Dermis blood vessel endothelial cell (primary cell): Measurements from ENCODE around the gene RDH5. TPM values are rescaled to one million over a fixed set of nuclear protein-coding genes. Genes with fewer than 3 reads are reported as not detected.

Experiments used
- DNase-seq: peaks from one replicate; pipeline ENCODE4 v3.0.0; 2010
- total RNA-seq: library from RNA; depleted of rRNA; stranded (reverse); fragments of >200 nt; gene quantifications from 2 replicates; pipeline ENCODE4 v1.2.3, GENCODE V29; 2014

Gene RDH5, protein sequence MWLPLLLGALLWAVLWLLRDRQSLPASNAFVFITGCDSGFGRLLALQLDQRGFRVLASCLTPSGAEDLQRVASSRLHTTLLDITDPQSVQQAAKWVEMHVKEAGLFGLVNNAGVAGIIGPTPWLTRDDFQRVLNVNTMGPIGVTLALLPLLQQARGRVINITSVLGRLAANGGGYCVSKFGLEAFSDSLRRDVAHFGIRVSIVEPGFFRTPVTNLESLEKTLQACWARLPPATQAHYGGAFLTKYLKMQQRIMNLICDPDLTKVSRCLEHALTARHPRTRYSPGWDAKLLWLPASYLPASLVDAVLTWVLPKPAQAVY
- 0.74 and 2.2 TPM in 2 replicates for total RNA-seq

DNA sequence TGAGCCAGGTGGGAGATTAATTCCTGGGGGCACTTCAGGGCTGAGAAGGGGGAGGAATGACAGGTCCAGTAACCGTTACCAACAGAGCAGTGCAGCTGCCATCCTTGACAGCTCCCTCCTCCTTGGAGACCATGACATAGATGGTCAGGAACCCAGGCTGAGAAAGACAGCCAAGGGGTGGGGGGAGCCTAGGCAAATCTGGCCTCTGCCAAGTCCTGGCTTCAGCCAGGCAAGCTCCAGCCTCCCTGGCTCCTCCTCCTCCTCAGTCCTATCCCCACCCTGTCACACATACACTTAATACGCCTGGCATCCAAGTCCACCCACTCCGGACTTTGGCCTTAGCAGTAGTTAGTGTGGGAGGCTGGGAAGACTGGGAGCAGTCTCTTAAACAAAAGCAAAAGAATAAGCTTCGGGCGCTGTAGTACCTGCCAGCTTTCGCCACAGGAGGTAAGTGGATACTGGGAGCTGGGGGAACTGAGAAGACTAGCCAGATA is at the start of gene RDH5:
Gene RDH5 (plus strand): TSS at position 323 of the 494 bp plus-strand sequence. CDS start 792 bp downstream, outside the sequence.
- DNase-seq = no peak

DNA sequence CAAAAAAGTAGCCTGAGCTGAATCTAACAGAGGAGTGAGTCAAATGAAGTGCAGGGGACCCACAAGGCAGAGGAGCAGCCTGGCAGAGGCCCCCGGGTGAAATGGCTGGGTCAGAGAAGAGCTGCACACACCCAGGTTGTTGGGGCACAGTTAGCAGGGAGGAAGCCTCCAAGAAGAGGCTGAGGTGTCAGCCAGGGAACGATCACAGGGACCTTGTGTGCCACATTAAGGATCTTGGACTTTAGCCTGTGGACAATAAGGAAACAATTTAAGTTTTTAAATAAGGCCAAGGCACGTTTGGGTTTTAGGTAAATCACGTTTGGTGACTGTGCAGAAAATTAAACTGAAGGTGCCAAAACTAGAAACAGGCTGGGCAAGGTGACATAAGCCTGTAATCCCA is 48.4 kb upstream of the RDH5 start:
- no peak for DNase-seq

DNA sequence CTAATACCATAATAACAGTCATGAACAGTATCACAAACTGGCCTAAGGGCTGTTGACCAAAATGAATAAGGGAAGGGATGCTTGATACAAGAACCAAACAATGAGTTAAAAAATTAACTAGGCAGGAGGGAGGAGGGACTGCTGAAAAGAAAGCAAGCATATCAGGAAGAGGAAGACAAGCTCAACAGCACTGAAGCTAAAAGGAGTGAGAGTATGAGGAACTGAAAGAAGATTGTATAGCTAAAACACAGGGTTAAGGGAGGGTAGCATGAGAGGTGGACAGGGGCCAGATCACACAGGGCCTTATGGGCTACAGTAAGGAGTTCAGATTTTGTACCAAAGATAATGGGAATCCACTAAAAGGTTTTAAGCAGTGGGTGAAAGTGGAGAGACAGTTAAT is 46.6 kb upstream of the RDH5 start:
- DNase-seq = no peak

DNA sequence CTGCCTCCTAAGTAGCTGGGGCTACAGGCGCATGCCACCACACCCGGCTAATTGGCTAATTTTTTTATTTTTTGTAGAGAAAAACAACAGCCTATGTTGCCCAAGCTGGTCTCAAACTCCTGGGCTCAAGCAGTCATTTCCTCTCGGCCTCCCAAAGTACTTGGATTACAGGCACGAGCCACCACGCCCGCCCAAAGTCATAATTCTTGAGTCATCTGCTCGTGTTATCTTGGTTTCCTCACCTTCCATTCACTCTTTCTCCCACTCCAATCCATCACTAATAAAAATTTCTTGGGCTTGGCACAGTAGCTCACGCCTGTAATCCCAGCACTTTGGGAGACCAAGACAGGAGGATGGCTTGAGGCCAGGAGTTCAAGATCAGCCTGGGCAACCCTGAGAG is 44.5 kb upstream of the RDH5 start:
- no peak for DNase-seq

DNA sequence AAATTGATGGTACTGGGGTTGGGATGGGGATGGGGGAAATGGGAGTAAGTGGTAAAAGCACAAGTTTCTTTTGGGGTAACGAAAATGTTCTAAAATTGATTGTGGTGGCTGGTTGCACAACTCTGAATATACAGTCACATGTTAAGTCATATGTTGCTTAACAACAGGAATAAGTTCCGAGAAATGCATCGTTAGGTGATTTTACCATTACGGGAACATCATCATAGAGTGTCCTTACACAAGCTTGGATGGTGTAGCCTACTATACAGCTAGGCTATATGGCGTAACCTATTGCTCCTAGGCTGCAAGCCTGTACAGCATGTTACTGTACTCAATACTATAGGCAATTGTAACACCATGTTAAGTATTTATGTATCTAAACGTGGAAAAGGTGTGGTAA is 43.5 kb upstream of the RDH5 start:
- DNase-seq = no peak

DNA sequence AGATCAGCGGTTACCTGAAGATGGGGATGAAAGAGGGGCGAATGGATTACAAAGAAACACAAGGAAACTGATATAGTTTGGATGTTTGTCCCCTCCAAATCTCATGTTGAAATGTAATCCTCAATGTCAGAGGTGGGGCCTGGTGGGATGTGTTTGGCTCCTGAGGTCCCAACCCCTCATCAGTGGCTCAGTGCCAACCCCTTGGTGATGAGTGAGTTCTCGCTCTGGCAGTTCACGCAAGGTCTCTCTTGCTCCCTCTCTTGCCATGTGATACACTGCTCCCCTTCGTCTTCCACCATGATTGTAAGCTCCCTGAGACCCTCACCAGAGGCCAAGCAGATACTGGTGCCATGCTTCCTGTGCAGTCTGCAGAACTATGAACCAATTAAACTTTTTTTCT is 40.5 kb upstream of the RDH5 start:
- DNase-seq = no peak

DNA sequence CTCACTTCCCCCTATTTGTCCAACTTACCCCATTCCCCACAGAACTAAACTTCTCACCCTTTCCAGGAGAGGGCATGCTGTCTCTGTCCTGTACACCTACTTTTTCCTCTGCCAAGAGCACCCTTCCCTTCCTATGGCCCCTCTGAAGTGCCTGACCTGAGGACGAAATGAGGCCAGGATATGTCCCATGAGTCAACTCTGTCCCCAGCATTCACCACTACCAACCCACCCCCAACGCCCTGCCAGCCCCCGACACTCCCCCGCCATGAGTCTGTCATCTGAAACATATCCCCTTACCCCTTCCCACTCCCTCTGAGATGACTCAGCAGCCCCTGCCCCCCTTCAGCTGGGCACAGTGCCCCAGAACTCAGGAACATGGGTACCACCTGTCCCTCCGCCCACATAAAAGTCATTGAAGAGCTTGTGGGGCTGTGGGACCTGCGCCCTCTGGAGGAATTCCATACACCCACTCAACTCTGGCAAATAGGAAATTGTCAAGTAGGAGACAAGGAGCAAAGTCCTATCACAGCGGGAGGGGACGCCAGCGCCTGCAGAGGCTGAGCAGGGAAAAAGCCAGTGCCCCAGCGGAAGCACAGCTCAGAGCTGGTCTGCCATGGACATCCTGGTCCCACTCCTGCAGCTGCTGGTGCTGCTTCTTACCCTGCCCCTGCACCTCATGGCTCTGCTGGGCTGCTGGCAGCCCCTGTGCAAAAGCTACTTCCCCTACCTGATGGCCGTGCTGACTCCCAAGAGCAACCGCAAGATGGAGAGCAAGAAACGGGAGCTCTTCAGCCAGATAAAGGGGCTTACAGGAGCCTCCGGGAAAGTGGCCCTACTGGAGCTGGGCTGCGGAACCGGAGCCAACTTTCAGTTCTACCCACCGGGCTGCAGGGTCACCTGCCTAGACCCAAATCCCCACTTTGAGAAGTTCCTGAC is 38.8 kb upstream of the RDH5 start:
- peak; percentile 63 for DNase-seq

DNA sequence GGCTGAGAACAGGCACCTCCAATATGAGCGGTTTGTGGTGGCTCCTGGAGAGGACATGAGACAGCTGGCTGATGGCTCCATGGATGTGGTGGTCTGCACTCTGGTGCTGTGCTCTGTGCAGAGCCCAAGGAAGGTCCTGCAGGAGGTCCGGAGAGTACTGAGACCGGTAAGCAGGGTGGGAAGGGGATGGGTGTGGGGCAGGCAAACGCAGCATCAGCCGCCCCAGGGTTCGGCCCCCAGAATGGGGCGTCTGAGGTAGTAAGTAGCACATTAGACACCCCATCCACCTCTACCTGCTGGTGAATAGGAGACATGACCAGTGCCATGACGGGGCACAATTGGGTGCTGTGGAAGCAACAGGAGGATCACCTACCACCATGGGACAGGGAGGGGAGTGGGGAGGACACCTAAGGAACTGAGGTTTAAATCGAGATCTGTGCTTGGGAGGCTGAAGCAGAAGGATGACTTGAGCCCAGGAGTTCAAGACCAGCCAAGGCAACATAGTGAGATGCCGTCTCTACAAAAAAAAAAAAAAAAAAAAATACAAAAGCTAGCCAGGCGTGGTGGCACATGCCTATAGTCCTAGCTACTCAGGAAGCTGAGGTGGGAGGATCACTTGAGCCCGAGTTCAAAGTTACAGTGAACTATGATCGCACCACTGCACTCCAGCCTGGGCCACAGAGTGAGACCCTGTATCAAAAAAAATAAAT is 38.0 kb upstream of the RDH5 start:
- no peak for DNase-seq

DNA sequence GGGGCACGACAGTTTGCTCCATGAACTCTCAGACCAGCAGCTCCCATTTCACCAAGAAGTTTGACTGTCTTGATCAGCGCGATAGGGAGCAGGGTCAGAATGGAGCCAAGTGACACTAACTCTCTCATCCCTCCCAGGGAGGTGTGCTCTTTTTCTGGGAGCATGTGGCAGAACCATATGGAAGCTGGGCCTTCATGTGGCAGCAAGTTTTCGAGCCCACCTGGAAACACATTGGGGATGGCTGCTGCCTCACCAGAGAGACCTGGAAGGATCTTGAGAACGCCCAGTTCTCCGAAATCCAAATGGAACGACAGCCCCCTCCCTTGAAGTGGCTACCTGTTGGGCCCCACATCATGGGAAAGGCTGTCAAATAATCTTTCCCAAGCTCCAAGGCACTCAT is 36.5 kb upstream of the RDH5 start:
- DNase-seq = no peak

DNA sequence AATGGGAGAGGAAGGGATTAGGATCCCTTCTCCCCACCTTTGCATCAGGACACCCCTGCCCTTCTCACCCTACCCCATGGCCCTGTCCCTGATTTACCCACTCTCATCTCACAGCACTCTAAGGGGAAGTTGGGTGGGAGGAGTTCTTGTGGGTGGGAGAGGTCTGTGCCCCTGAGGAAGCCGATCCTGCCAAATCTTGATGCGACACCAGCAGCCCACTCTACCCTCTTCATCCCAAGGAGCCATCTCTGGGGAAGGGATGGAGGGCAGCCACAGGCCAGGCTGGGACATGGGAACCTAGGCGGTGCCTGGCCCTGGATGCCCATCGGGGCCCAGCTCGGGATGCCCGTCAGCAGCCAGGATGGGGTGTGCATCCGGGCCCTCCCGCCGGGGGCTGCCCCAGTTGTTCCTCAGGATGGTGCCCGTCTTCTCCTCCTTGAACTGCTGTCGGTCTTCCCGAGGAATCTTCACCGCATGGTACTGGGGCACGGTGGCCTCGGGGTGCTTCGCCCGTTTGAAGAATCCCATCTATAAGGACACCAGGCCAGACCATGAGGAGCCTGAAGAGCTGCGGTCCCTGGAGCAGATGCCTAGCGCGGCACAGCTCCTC is 35.3 kb upstream of the RDH5 start:
- DNase-seq = no peak

DNA sequence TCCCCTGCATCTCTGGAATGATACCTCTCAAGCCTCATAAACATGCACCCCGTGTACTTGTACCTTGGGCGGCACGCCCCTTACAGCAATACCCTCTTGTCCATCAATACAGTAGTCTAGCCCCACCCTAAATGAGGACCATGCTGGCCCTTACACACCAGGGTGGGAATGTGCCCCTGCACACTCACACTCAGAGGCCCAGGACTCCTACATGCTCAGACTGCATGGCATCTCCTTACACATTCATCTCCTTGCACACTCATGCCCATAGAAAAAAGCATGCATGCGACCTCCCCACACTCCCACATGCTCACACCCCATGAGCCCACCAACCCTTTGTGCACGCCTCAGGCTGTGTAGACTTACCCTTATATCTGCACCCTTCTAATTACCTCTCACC is 34.5 kb upstream of the RDH5 start:
- DNase-seq = no peak

DNA sequence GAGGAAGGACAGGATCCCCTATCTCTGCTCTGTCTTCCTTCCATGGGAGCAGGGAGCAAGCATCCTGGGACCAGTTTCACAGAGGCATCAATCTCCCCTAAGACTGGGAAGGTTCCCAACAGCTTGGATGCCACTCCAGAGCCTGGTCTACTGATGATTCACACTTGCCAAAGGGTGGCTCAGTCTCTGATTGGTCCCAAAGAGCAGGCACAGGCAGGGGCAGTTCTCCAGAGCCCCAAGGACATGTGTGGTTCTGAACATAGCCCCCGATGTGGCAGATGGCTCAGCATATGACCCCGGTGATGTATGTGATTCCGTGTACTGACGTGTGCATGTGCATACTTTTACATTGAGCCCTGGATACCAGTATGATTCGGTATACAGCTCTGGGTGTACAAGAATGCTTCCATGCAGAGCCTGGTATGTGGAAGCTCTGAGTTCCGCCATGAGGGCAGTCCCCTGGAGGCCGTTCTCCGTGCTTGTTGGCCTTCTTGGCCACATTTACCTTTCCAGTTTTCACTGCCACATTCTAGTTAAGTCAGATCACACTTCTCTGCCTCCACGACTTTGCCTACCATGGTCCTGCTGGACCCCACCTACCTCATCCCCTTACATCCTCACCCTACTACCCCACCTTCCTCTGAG is 33.7 kb upstream of the RDH5 start:
- no peak for DNase-seq

DNA sequence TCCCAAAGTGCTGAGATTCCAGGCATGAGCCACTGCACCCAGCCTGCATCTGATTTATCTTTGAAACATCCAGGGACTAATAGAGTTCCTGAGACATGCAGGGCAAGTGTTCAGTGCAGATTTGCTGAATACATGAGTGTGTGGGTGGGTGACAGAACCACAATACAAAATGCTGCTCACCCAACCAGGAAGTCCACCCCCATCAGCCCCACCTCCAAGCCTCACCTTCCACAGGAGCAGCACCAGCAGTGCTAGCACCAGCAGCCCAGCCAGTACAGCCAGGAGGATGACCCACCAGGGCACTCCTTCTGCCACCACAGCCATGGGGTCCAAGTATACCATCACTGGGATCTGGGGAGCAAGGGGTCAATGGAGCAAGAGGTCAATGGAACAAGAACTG is 32.4 kb upstream of the RDH5 start:
- no peak for DNase-seq

DNA sequence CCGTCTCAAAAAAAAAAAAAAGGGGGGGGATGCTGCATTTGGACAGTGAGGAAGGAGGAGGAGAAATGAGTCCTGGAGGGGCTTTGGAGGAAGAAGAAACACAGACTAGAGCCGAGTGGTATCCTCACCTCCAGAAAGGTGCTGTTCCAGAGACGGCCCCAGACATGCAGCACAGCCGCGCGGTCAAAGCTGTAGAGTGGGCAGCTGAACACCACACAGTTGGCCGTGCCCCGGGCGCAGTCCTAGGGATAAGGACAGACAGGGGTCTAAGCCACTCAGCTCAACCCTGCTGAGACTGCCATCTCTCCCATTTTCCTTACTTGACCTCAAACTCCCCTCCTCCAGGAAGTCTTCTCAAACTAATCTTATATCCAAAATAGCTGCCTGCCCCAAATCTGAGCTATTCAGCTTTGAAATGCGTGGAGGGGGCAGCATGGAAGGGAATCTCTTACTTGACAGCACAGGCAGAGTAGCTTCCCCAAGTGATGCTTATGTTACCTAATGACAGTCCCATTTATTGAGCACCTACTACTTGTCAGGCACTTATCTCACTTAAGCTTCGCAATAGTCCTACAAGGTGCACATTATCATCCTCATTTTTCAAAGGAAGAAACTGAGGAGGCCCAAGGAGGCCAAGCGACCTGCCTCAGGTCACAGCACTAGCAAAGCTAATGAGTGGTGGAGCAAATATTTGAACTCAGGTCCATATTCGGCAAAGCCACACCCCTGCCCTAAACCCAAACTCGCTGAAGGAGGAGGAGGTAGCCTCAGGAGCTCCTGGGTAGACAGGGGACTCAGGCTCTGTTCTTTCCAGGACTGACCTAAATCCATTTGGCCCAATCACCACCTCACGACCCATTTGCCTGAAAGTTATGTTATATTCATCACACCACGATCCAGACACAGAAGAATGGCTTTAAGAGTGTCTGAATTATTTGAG is 31.2 kb upstream of the RDH5 start:
- DNase-seq = no peak

DNA sequence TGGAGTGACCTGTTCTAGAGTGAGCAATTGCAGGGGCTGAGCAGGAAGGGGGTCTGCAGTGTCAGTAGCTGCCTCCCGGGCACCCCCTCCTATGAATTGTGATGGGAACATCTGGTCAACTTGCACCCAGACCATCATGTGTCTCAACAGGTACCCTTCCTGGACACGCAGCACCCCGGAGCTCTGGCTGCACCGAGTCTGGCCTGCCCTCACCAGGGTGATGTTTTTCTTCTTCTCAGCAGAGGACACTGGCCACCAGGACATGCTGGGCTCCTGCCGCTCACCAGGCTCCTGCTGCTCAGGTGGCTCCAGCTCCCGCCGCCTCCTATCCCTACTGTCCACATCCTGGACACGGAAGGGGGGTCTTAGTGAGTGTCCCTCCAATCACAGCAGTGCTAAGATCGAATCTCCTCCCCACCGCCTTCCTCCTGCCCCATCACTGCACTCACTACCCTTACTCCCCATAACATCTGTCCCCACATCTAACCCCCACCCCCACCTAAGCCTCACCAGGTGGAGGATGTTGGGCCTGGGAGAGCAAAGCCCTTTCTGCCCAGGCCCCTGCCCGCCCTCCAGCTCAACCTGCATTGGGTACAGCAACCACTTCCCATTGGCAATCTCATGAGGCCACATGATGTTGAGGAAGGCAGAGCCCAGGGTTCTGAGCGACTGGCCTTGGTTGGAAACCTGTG is 27.4 kb upstream of the RDH5 start:
- DNase-seq = no peak

DNA sequence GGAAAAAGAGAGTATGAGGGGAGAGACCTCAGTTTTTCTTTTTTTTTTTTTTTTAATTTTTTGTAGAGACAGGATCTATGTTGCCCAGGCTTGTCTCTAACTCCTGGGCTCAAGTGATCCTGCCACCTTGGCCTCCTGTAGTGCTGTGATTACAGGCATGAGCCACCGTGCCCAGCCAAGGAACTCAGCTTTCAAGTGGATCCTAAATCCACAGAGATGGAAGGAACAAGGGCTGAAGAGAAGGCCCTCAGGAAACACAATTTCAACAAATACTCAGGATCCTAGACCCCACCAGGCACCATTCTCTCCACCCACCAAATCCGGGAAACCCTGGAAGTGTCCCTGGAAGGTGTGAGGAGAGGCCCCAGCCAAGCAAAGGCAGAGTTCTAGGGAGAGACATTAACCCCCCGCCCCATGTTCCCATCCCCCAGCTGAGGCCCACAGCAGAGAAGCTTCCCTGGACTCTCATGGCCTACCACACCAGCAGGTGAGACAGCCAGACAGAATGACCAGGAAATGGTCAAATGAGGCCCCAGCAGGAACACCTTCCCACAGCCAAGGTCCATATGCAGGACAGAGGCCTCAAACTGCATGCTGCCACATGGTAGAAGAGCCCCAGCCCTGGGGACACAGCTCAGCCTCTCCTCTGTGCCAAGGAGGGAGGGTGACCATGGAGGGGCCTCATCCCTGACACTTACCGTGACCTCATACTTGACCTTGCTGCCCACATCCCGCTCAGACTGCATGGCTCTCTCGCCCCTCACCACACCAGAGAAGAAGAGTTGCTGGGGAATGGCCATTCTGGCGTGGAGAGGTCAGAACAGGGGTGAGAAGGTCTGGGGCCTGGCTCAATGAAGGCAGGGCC is 26.6 kb upstream of the RDH5 start:
- DNase-seq = no peak

DNA sequence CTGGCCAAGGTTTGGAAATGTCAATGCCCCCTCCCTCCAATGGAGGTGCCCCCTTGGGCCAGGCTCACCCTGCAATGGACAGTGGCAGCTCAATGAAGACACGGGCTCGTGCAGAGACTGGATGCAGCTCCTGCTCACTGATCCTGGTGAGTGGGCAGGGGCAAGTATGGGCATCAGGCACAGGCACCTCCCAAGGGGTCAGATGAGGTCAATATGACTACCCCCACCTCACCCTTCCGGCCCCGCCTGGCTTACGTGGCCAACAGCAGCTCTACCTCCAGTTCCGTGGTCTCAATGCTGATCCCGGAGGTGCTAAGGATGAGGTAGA is 26.0 kb upstream of the RDH5 start:
- no peak for DNase-seq

DNA sequence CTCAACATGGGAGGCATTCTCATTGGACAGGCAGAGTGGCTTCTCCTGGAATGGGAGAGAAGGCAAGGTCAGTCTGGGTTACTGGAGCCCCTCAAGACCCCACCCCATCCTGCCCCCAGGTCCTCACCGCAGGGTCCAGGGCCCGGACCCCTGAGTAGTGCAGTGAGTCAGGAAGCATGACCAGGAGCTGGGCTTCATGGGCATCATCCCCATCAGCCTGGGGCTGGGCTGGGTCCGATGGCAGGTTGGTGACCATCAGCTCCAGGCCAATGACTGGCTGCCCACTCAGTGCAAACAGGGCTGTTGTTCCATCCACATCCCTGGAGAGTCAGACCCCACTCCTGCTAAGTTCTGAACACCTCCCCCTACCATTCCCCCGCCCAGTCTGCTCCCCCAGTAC is 25.5 kb upstream of the RDH5 start:
- DNase-seq = no peak

DNA sequence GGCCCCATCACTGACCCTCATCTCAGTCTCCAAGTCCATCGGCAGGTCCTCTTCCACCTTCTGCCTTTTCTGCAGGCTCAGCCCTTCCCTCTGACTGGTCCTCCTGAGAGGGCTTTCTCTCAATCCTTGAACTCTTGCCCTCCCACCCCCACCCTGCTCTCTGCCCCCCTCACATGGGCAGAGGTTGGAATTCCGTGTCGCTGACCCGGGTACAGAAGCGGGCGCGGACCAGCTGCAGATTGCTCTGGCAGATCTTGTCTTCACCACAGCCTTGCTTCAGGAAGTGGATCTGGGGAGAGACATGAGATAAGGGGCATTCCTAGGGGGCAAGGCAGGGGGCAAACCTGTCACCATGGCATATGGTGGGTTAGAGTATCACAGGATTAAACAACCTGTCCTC is 24.8 kb upstream of the RDH5 start:
- no peak for DNase-seq

DNA sequence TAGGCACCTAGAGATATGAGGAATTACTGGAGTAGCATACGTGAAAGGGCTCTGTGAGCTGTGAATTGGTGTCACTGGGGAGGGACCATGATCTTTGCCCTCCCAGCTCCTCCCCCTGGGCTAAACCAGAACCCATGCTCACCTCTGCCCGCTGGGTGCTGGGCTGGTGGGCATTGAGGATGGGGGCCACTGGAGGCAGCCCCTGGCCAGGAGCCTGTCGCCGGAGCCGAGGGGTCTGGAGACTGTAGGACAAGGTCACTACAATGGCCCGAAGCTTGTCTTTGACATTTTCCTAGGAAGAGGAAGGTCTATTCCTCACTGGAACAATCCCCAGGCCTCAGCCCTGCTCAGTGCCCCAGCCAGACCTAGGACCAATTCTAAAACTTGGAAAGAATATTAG is 24.1 kb upstream of the RDH5 start:
- no peak for DNase-seq
